ENCODE results near the gene RYR1. TPM values are rescaled to one million over a fixed set of nuclear protein-coding genes. Genes with fewer than 3 reads are reported as not detected.

RYR1 gene
- polyA plus RNA-seq, 1 of the 3 experiments (the other 2 are of a cell fraction): under 0.01 TPM

GRCh38 chr19:38532939-38533338, 99.4 kb downstream of the RYR1 start (continued):
- TF ChIP-seq CTCF (IDR thresholded peaks at IDR 0.05): no peak

- H3K9me3 ChIP-seq: no peaks in the 10 kb centered on the region; the same call in 1 of the 2 replicates
- H3K4me2 ChIP-seq: no peak overlapping the region
- H4K20me1 ChIP-seq (ENCODE audit: insufficient read depth): no peaks in the 10 kb centered on the region
- WGBS (ENCODE audit: low lambda C conversion rate): 63% methylated on average over 7 of the region's 8 CpGs
- no peak for DNase-seq
- H3K4me3 ChIP-seq (ENCODE audit: low read depth in 2 of 2, low read length in 1 of 2): no peak overlapping the region
- no peaks in the 10 kb centered on the region for H3K36me3 ChIP-seq (replicated peaks in 1 of 2; ENCODE audit: control insufficient read depth in 1 of 2, insufficient read depth in 2 of 2, low read length in 1 of 2)
- ChIA-PET POLR2A (no interaction called here), CTCF (interaction anchor here (1.2 kb wide), 1 partner anchor 131 kb away, joined by 3 read pairs; no protein-coding TSS in a partner anchor)
- no peak overlapping the region for H2AFZ ChIP-seq (ENCODE audit: low read depth)
- TF ChIP-seq MAX (IDR thresholded peaks at IDR 0.05; ENCODE audit: low read depth) (no peak), GATA2 (CRISPR knock-in tag; IDR thresholded peaks at IDR 0.05) (no peak), NFIC (IDR thresholded peaks at IDR 0.05; ENCODE audit: borderline replicate concordance) (no peak), YY1 (IDR thresholded peaks at IDR 0.05; ENCODE audit: low read depth) (no peak), MXI1 (IDR thresholded peaks at IDR 0.05; ENCODE audit: low read depth, low read length) (no peak), RCOR1 (IDR thresholded peaks at IDR 0.05; ENCODE audit: low read length) (no peak), PBX3 (IDR thresholded peaks at IDR 0.05) (no peak), SIN3A (IDR thresholded peaks at IDR 0.05; ENCODE audit: borderline replicate concordance, low read depth, low read length) (no peak), FOXM1 (IDR thresholded peaks at IDR 0.05; ENCODE audit: low read depth) (no peak), CTCF (IDR thresholded peaks at IDR 0.05) (no peak), NRF1 (IDR thresholded peaks at IDR 0.05; ENCODE audit: low read depth, low read length) (no peak), FOSL2 (IDR thresholded peaks at IDR 0.05; ENCODE audit: borderline replicate concordance, low read depth) (no peak), CHD2 (IDR thresholded peaks at IDR 0.05; ENCODE audit: low read length, partially characterized antibody) (no peak), ELF1 (IDR thresholded peaks at IDR 0.05) (no peak), GABPA (IDR thresholded peaks at IDR 0.05; ENCODE audit: low read depth) (no peak), POLR2AphosphoS5 (IDR thresholded peaks at IDR 0.05; ENCODE audit: low read depth, low read length) (no peak), TEAD4 (IDR thresholded peaks at IDR 0.05; ENCODE audit: borderline replicate concordance, insufficient read depth) (no peak), SMC3 (IDR thresholded peaks at IDR 0.05; ENCODE audit: low read depth, low read length) (no peak), IRF3 (IDR thresholded peaks at IDR 0.05; ENCODE audit: low read depth, low read length) (no peak)
- H3K27ac ChIP-seq (ENCODE audit: low read depth in 2 of 2, low read length in 1 of 2): no peak overlapping the region
- H3K4me1 ChIP-seq (ENCODE audit: control insufficient read depth in 1 of 2, insufficient read depth in 2 of 2, low read depth in 1 of 2, low read length in 1 of 2): no peaks in the 10 kb centered on the region
- H3K79me2 ChIP-seq (ENCODE audit: insufficient read depth): no peaks in the 10 kb centered on the region
- no peaks in the 10 kb centered on the region; the same call in 1 of the 2 replicates for H3K27me3 ChIP-seq (ENCODE audit: insufficient read depth)
- no peaks in the 10 kb centered on the region for H3K9me2 ChIP-seq
- H3K9ac ChIP-seq: no peak overlapping the region
- no peaks in the 10 kb centered on the region for H3F3A ChIP-seq (replicated peaks; ENCODE audit: insufficient read depth)
Measured at GRCh38 chr19:38534574-38534973, 101.1 kb downstream of the RYR1 start.

All from SK-N-SH (cell line).